ENCODE measurements around the gene P2RY14.

The P2RY14 gene

DNA sequence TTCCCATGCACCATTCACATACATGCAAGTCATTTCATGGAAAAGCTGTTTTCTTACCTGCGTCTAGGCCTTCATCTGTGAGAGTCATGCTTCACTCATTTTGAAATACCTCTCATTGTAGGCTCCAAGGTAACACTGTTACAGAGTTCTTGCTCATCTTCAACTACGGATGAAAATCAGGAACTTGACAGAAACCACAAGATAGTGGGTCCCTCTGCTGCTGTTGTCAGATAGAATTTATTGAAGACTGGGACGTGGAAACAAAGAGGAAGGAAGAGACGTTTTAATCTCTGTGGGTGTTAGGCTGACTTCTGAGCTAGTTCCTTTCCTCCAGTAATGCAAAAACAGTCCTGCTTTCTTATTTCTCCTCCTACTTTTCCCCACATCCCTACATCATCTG is at the start of gene P2RY14:
Gene P2RY14 (minus strand): TSS at position 313 of the 400 bp plus-strand sequence. CDS start 64,226 bp downstream, outside the sequence.
- no peak for DNase-seq (ENCODE audit: low spot score)
- TF ChIP-seq, protein P1, sequence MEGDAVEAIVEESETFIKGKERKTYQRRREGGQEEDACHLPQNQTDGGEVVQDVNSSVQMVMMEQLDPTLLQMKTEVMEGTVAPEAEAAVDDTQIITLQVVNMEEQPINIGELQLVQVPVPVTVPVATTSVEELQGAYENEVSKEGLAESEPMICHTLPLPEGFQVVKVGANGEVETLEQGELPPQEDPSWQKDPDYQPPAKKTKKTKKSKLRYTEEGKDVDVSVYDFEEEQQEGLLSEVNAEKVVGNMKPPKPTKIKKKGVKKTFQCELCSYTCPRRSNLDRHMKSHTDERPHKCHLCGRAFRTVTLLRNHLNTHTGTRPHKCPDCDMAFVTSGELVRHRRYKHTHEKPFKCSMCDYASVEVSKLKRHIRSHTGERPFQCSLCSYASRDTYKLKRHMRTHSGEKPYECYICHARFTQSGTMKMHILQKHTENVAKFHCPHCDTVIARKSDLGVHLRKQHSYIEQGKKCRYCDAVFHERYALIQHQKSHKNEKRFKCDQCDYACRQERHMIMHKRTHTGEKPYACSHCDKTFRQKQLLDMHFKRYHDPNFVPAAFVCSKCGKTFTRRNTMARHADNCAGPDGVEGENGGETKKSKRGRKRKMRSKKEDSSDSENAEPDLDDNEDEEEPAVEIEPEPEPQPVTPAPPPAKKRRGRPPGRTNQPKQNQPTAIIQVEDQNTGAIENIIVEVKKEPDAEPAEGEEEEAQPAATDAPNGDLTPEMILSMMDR (IDR thresholded peaks at IDR 0.05) = no peak
- Histone ChIP-seq H3K27ac (peak within 1 kb of the TSS in 1 of 2 donors; percentile 36), H3K4me3 (peak within 1 kb of the TSS; percentile 23)

- Histone ChIP-seq H3K27ac (no peak overlapping the region), H3K4me3 (peak overlapping the region; percentile 35)
- DNase-seq (ENCODE audit: low spot score) = no peak
Measured at GRCh38 chr3:151327571-151328198, 49.3 kb upstream of the P2RY14 start.

GRCh38 chr3:151322511-151322910 is 44.2 kb upstream of the P2RY14 start:
- no peak for DNase-seq (ENCODE audit: low spot score)
- H3K27ac ChIP-seq = no peak overlapping the region
- H3K4me3 ChIP-seq = no peak overlapping the region
- TF ChIP-seq, protein P1 (IDR thresholded peaks at IDR 0.05) = no peak

More at GRCh38 chr3:151327571-151328198, 49.3 kb upstream of the P2RY14 start:
- TF ChIP-seq, protein P1 (IDR thresholded peaks at IDR 0.05) = peak; percentile 34

DNA sequence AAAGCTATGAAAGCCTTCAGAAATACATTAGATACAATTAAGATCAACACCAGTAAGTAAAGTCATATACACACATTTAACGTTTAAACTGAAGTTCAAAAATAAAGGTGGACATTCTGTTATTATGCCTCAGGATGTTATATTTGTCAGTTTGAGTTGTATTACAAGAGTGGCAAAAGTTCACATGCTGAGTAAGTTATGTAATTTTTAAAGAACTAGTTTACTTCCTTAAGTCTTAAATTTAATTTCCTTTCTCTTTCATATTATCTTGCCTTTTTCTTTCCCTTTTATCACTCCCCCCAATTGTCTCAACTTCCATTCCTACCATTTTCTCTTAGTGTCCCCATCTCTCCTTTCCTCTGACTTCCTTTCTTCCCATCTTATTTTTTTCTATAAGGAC is 43.2 kb upstream of the P2RY14 start:
- TF ChIP-seq, protein P1 (IDR thresholded peaks at IDR 0.05) = no peak
- Histone ChIP-seq H3K27ac (no peak overlapping the region), H3K4me3 (no peak overlapping the region)
- DNase-seq (ENCODE audit: low spot score) = no peak

DNA sequence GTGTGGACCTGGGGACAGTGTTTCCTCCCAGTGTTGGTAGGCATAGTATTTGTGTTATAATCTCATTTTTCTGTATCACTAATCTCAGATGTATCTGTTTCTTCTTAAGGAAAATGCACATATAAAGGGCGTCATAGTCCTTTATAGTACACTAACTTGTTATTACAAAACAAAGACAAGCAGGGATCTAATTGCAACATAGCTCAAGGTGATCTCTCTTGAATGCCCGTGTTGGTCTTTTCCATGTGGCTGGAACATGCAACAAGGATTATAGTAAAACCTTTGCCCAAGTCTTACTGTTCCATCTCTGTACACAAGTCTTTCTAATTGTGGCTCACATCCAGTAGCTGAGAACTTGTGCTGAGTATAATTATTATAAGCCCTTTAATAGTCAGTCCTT is 41.8 kb upstream of the P2RY14 start:
- TF ChIP-seq, protein P1 (IDR thresholded peaks at IDR 0.05) = no peak
- no peak for DNase-seq (ENCODE audit: low spot score)
- no peak overlapping the region for H3K4me3 ChIP-seq
- H3K27ac ChIP-seq = no peak overlapping the region

- no peak for DNase-seq (ENCODE audit: low spot score)
- Histone ChIP-seq H3K27ac (no peak overlapping the region), H3K4me3 (no peak overlapping the region)
- TF ChIP-seq, protein P1 (IDR thresholded peaks at IDR 0.05) = no peak
Measured at GRCh38 chr3:151319628-151320027, 41.3 kb upstream of the P2RY14 start.

GRCh38 chr3:151318991-151319390 is 40.6 kb upstream of the P2RY14 start:
- TF ChIP-seq, protein P1 (IDR thresholded peaks at IDR 0.05) = no peak
- H3K4me3 ChIP-seq = no peak overlapping the region
- no peak overlapping the region for H3K27ac ChIP-seq
- no peak for DNase-seq (ENCODE audit: low spot score)
